Right cardiac atrium (tissue), 5 donors: ENCODE data around the gene CEP85L. TPM values are rescaled to one million over a fixed set of nuclear protein-coding genes. Genes with fewer than 3 reads are reported as not detected.

Experiments
- ATAC-seq, 2 donors: fragments of 200-7000 bp; cut with Tn5 transposase; one replicate each; pipeline versions ENCODE4 v1.8.0 to v1.9.1; 2020; ENCODE audit warnings: moderate library complexity in 2 of 2, mild to moderate bottlenecking in 1 of 2
- DNase-seq, 3 donors: peaks; one replicate each; pipeline ENCODE4 v3.0.0-alpha.2; 2020
- H3K27ac ChIP-seq: one replicate; pipeline ENCODE4 v1.5.1; 2013; ENCODE audit warnings: mild to moderate bottlenecking, low read length, control low read depth, moderate library complexity
- H3K27me3 ChIP-seq: one replicate; pipeline ENCODE4 v1.6.1; 2013; ENCODE audit not compliant: control insufficient read depth, insufficient read depth
- H3K4me1 ChIP-seq: one replicate; pipeline ENCODE4 v1.6.1; 2013; ENCODE audit warnings: low read length; ENCODE audit not compliant: control insufficient read depth, insufficient read depth
- H3K4me3 ChIP-seq: one replicate; pipeline ENCODE4 v1.5.1; 2013; ENCODE audit warnings: low read length, control low read depth
- H3K9me3 ChIP-seq: one replicate; pipeline ENCODE4 v1.6.1; 2013; ENCODE audit warnings: low read length; ENCODE audit not compliant: control insufficient read depth
- WGBS: extraction: QIAGEN DNeasy Blood & Tissue Kit; methylation state at CpG from one replicate; pipeline ENCODE4 v1.1.7; 2013; 5-methylcytosine and 5-hydroxymethylcytosine counted together
- intact Hi-C, 4 donors: fragments of 100-400 bp; cut with DNase I; formaldehyde crosslinking; loops; one replicate each; pipeline versions ENCODE4 v1.11.0 to v1.14.0; 2022 to 2023
- polyA plus RNA-seq: library from polyadenylated mRNA; stranded (reverse); fragments of 200-250 nt; gene quantifications from one replicate; pipeline ENCODE4 v1.2.3, GENCODE V29; 2013
- total RNA-seq, 4 donors: library from RNA; stranded (reverse); fragmentation: NEBNext Ultra II Directional; extraction: Animal tissue kit (Norgen Biotek cat#: 25700); gene quantifications; one replicate each; pipeline ENCODE4 v1.2.1, GENCODE V29; 2021
- donor health status: healthy with polysubstance abuse.
- donor health status: DM: no; HTN: yes; CAD: no.
- donor health status: DM: no; HTN: no; CAD: no.
- donor health status: DM: no; HTN: yes; CAD: no; lungs with severe emphysema.
- donor health status: DM: yes; HTN: yes; CAD: no.

Gene CEP85L
- total and polyA plus RNA-seq, 5 donors: 3.8 to 11.5 (median 7.2) TPM

- H3K27ac ChIP-seq: no peak overlapping the region
- no peaks in the 10 kb centered on the region for H3K9me3 ChIP-seq
- H3K27me3 ChIP-seq: no peaks in the 10 kb centered on the region
- ATAC-seq: no peak
- no peaks in the 10 kb centered on the region for H3K4me1 ChIP-seq
- DNase-seq: no peak
- intact Hi-C loops: no loop called here
- H3K4me3 ChIP-seq: no peak overlapping the region
Measured at GRCh38 chr6:118660218-118660569, 8.8 kb upstream of the CEP85L start.

DNA sequence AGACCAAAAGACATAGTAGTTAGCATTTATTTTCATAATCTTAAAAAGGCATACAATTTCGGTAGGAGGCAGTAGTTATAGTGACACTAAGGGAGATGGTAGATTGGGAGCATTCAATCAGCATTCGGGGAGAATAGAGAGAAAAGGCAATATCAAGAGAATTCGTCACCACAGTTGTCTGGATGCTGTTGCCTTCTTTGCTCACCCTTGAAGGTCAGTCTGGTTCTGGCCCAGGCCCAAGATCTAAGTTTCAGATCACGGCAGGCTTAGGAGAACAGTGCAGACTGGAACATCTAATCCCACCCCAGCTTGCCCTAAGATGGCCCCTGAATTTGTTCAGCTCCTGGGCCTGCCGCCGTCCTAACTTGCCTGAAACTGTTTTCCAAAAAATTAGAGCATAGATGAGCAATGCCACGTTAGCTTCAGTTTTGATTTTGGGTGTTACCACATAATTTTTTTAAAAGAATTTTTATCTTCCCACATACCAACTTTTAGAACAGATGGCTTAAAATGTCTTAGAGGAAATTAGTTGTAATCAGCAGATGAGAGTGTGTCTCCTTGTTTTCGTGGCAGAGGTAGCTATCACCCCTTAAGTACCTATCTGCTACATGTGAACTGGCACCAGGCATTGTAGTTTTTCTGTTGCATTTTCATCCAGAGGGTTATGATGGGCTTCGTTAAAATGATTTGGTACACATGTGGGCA, 8.3 kb upstream of the CEP85L start:
- Histone ChIP-seq H3K4me1 (no peaks in the 10 kb centered on the region), H3K27ac (no peak overlapping the region), H3K27me3 (no peaks in the 10 kb centered on the region), H3K4me3 (no peak overlapping the region), H3K9me3 (no peaks in the 10 kb centered on the region)
- DNase-seq (no peak), ATAC-seq (no peak)
- 66% methylated on average over 9 of the region's 9 CpGs for WGBS
- intact Hi-C loops: loop anchor here in 1 of 4 donors (10.0 kb wide), 1 partner anchor 115 kb away; no protein-coding TSS in a partner anchor

DNA sequence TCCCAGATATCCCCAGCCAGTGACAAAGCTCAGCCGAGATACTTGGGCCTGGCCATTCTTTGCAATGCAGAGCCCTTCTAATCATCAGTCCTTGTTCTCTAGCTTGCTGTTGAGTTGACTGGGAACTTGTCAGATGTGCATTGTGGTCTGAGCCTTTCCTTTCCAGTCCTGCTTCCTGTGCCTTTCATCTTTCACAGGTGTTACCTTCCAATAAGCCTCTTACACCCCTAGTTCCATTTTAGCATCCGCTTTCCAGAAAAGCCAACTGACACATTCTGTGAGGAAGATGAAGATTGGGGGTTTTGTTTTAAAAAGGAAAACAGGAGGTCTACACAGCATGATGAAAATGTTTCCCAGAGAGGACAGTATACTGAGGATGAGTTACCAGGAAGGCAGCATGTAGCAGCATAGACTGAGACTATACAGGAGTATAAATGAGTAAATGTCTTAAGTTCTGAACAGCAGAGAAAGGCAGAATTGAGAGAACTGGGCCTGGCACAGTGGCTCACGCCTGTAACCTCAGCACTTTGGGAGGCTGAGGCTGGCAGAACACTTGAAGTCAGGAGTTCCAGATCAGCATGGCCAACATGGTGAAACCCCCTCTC, 5.6 kb upstream of the CEP85L start:
- Histone ChIP-seq H3K9me3 (no peaks in the 10 kb centered on the region), H3K27me3 (no peaks in the 10 kb centered on the region), H3K4me1 (no peaks in the 10 kb centered on the region), H3K4me3 (no peak overlapping the region), H3K27ac (no peak overlapping the region)
- ATAC-seq: no peak
- DNase-seq: no peak
- WGBS: 95% methylated on average over 3 of the region's 3 CpGs
- intact Hi-C loops: loop anchor here in 1 of 4 donors (10.0 kb wide), 1 partner anchor 118 kb away; no protein-coding TSS in a partner anchor

GRCh38 chr6:118652051-118652615, 742 bp upstream of the CEP85L start:
- intact Hi-C loops: loop anchor here in 1 of 4 donors (10.0 kb wide), 1 partner anchor 123 kb away; no protein-coding TSS in a partner anchor
- ATAC-seq: no peak
- H3K4me3 ChIP-seq: peak overlapping the region; percentile 91
- H3K4me1 ChIP-seq: no peaks in the 10 kb centered on the region
- no peak for DNase-seq
- peak overlapping the region; percentile 82 for H3K27ac ChIP-seq
- WGBS: 47% methylated on average over 20 of the region's 20 CpGs
- H3K9me3 ChIP-seq: no peaks in the 10 kb centered on the region
- H3K27me3 ChIP-seq: no peaks in the 10 kb centered on the region

DNA sequence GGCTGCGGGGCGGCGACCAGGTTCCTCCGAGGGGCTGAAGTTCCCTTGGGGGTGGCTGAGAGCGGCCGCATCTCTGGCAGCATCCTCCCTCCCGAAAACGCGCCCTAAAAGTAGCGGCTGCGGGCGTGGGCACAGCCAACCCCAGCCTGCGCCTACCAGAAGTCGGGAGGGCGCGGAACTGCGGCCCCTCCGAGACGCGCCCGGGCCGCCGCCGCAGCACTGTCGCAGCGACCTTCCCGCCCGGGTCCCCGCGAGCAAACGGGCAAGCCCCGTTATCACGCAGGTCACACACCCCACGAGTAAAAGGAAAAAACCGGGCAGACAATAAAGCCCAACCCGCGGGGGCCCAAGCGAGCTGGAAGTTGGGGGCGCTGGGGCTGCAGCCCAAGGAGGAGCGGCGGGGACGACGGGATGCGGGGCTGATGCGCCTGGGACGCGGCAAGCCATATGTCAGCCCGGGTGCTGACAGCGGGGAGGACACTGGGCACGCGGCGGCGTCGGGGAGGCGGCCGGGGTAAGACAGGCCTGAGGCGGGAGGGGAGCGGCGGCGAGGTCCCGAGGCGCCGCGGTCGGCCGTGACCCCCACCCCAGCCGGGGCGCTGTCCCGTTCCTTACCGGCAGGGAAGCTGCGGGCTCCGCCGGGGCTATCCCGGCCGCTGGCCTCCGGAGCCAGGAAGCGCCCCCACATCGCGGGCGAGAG, 659 bp downstream of the CEP85L start:
- Histone ChIP-seq H3K4me1 (no peaks in the 10 kb centered on the region), H3K9me3 (no peaks in the 10 kb centered on the region), H3K27ac (peak overlapping the region; percentile 91), H3K27me3 (no peaks in the 10 kb centered on the region), H3K4me3 (peak overlapping the region; percentile 91)
- WGBS: under 1% methylated on average over 80 of the region's 80 CpGs
- intact Hi-C loops: loop anchor here in 1 of 4 donors (10.0 kb wide), 1 partner anchor 124 kb away; no protein-coding TSS in a partner anchor
- DNase-seq: peak; percentile 56 to 81 (median 78)
- peak; percentile 78 to 80 for ATAC-seq

DNA sequence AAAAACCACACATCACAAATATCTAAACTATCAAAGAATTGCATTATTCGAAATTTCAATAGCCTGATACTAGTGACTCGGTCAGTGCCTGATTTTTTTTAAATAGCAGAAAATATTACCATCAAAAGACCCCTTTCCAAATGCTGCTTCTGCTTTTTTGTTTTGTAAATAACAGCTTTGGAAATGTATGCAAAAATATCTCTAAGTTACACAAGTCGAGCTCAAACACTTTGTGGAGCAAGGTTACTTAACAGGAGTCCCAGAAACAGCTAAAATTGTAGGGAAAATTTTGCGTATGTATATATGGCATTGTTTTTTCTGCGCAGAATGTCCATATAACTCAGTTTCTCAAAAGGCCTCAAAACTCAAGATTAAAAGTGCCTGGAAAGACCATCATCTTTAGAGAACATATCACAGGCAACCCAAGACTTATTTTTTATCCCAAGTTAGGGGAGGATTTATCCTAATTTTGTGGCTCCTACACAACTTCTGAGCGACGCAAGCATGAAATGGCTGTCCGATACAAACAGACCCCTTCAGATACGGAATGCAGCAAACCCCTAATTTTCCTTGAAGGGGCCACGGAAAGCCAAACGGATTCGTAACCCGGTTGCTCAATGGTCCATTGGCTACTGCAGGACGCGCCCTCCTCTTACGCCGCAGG, 1.3 kb downstream of the CEP85L start:
- intact Hi-C loops: loop anchor here in 1 of 4 donors (10.0 kb wide), 1 partner anchor 125 kb away; no protein-coding TSS in a partner anchor

DNA sequence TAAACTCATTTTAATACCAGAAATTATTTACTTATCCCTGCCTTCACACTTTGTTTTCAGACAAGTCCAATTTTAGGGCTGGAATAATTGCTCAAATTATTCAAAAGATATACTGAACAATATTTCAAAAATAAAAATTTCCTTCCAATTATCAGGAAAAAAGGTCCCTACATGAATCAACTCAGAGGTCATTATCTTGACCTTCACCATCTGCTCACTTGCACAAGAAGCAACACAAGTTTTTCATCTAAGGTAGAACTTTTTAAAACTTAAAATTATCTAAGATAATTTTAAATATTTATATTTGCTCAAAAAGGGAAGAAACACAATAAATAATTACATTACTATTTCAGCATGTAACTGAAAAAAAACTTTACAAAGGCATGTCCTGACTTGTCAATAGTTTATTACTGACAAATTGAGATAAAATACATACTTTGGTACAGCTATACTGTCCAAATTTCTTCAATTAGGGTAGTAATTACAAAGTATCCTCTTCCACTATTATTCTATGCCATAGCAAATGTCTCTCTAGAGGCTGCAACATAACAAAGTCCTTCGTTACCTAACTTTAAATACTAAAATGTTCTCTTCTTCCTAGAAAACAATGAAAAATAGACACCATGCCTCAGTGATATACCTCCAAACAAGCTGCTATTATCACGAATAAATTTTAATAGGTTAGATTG, 2.4 kb downstream of the CEP85L start:
- intact Hi-C loops: no loop called here
- Histone ChIP-seq H3K9me3 (no peaks in the 10 kb centered on the region), H3K27ac (no peak overlapping the region), H3K4me3 (no peak overlapping the region), H3K27me3 (no peaks in the 10 kb centered on the region), H3K4me1 (peaks cover 12% of the 10 kb centered on the region)
- no peak for ATAC-seq
- 43% methylated on average over 2 of the region's 2 CpGs for WGBS
- no peak for DNase-seq

More for the DNA sequence above, 1.3 kb downstream of the CEP85L start:
- 9% methylated on average over 17 of the region's 17 CpGs for WGBS
- H3K4me3 ChIP-seq: peak overlapping the region; percentile 91
- DNase-seq (no peak), ATAC-seq (peak; percentile 56 to 61)
- peaks cover 4% of the 10 kb centered on the region for H3K4me1 ChIP-seq
- H3K9me3 ChIP-seq: no peaks in the 10 kb centered on the region
- peak overlapping the region; percentile 91 for H3K27ac ChIP-seq
- no peaks in the 10 kb centered on the region for H3K27me3 ChIP-seq

- ATAC-seq: no peak
- 95% methylated on average over 2 of the region's 2 CpGs for WGBS
- no peaks in the 10 kb centered on the region for H3K27me3 ChIP-seq
- no peak for DNase-seq
- H3K9me3 ChIP-seq: no peaks in the 10 kb centered on the region
- intact Hi-C loops: no loop called here
- H3K4me1 ChIP-seq: peaks cover 15% of the 10 kb centered on the region
- no peak overlapping the region for H3K4me3 ChIP-seq
- no peak overlapping the region for H3K27ac ChIP-seq
Measured at GRCh38 chr6:118646977-118647376, 4.4 kb downstream of the CEP85L start.

DNA sequence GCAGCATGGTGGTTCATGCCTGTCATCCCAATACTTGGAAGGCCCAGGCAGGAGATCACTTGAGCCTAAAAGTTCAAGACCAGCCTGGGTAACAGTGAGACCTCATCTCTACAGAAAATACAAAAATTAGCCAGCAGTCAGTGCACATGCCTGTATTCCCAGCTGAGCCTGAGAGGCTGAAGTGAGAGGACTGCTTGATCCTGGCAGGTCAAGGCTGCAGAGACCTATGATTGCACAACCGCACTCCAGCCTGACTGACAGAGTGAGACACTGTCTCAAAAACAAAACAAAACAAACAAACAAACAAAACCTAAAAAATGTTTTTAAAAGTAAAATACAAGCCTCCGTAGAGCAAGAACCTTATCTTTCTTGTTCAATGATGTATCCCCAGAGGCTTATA, 6.0 kb downstream of the CEP85L start:
- ATAC-seq (no peak), DNase-seq (no peak)
- Histone ChIP-seq H3K27ac (no peak overlapping the region), H3K4me1 (peaks cover 16% of the 10 kb centered on the region), H3K27me3 (no peaks in the 10 kb centered on the region), H3K9me3 (no peaks in the 10 kb centered on the region), H3K4me3 (no peak overlapping the region)
- 80% methylated on average over 2 of the region's 2 CpGs for WGBS
- intact Hi-C loops: no loop called here

DNA sequence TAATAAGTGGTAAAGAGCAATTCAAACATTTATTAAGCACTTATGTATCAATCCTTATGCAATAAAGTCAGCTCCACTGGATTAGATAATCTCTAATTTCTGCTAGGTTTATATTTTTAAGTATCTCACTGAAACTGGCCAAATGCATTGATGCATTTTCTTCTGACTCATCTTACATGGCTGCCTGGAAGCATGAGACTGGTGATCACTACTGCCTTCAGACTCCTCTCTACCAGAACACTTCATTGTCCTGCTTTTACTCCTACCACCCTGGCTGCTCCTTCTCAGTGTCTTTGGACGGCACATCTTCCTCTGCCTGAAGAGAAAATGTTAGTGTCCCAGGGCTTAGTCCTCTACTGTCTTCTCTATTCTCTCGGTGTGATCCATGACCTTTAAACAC, 7.4 kb downstream of the CEP85L start:
- Histone ChIP-seq H3K27ac (no peak overlapping the region), H3K27me3 (no peaks in the 10 kb centered on the region), H3K4me3 (no peak overlapping the region), H3K9me3 (no peaks in the 10 kb centered on the region), H3K4me1 (peaks cover 16% of the 10 kb centered on the region)
- ATAC-seq: no peak
- 88% methylated on average over 2 of the region's 2 CpGs for WGBS
- intact Hi-C loops: no loop called here
- no peak for DNase-seq
